Measurements from ENCODE around the gene TNIP1. TPM values are rescaled to one million over a fixed set of nuclear protein-coding genes. Genes with fewer than 3 reads are reported as not detected.

The TNIP1 gene
- total and polyA plus RNA-seq, 3 donors from 2014 or later: 43.5 to 58.3 (median 48.4) TPM

- Histone ChIP-seq H3K27me3 (no peaks in the 10 kb centered on the region), H3K4me1 (peaks cover 43% of the 10 kb centered on the region), H3K9me3 (no peaks in the 10 kb centered on the region), H3K36me3 (ENCODE audit: low read depth, missing control alignments) (no peaks in the 10 kb centered on the region), H3K27ac (no peak overlapping the region), H3K4me3 (no peak overlapping the region)
- no peak for DNase-seq
- TF ChIP-seq, protein P1, sequence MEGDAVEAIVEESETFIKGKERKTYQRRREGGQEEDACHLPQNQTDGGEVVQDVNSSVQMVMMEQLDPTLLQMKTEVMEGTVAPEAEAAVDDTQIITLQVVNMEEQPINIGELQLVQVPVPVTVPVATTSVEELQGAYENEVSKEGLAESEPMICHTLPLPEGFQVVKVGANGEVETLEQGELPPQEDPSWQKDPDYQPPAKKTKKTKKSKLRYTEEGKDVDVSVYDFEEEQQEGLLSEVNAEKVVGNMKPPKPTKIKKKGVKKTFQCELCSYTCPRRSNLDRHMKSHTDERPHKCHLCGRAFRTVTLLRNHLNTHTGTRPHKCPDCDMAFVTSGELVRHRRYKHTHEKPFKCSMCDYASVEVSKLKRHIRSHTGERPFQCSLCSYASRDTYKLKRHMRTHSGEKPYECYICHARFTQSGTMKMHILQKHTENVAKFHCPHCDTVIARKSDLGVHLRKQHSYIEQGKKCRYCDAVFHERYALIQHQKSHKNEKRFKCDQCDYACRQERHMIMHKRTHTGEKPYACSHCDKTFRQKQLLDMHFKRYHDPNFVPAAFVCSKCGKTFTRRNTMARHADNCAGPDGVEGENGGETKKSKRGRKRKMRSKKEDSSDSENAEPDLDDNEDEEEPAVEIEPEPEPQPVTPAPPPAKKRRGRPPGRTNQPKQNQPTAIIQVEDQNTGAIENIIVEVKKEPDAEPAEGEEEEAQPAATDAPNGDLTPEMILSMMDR (IDR thresholded peaks at IDR 0.05): no peak
- TF ChIP-seq POLR2A (IDR thresholded peaks at IDR 0.05): no peak
- WGBS, 2 donors: 77 to 82% methylated on average over 16 of the region's 16 CpGs
- intact Hi-C loops (cut with DNase I; ENCODE audit: low total_unique reads): no loop called here
Observed at GRCh38 chr5:151097820-151098767, 17.3 kb upstream of the TNIP1 start.

DNA sequence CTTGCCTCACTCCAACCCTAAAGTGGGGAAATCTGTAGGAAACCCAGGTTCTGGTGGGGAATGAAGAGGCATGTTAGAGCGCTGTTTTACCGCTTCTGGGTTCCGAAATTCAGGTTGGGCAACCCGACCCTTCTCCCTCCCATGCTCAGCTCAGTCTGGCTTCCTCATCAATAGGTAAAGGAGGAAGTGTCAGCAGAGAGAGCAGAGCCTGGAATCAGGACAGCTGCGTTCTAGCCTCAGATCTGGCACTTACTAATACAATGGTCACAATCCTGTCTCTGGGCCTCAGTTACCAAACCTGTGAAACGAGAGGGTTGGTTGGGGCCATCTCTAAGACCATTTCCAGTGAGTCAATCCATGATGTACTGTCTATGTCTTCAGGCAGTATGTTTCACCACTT lies 16.2 kb upstream of the TNIP1 start:
- Histone ChIP-seq H3K4me3 (no peak overlapping the region), H3K27me3 (no peaks in the 10 kb centered on the region), H3K27ac (no peak overlapping the region), H3K36me3 (ENCODE audit: low read depth, missing control alignments) (no peaks in the 10 kb centered on the region), H3K9me3 (no peaks in the 10 kb centered on the region), H3K4me1 (peaks cover 43% of the 10 kb centered on the region)
- intact Hi-C loops (cut with DNase I; ENCODE audit: low total_unique reads): no loop called here
- TF ChIP-seq POLR2A (IDR thresholded peaks at IDR 0.05): no peak
- TF ChIP-seq, protein P1 (IDR thresholded peaks at IDR 0.05): no peak
- WGBS, 2 donors: 85 to 86% methylated on average over 6 of the region's 6 CpGs
- DNase-seq: no peak

GRCh38 chr5:151096001-151096373 lies 15.2 kb upstream of the TNIP1 start:
- intact Hi-C loops (cut with DNase I; ENCODE audit: low total_unique reads): no loop called here
- no peaks in the 10 kb centered on the region for H3K9me3 ChIP-seq
- peaks cover 38% of the 10 kb centered on the region for H3K4me1 ChIP-seq
- peak overlapping the region; percentile 47 to 59 for H3K27ac ChIP-seq
- DNase-seq: peak; percentile 62
- TF ChIP-seq, protein P1 (IDR thresholded peaks at IDR 0.05): no peak
- TF ChIP-seq POLR2A (IDR thresholded peaks at IDR 0.05): no peak
- no peak overlapping the region for H3K4me3 ChIP-seq
- 32 to 48% methylated on average over 6 of the region's 6 CpGs for WGBS, 2 donors
- no peaks in the 10 kb centered on the region for H3K36me3 ChIP-seq (ENCODE audit: low read depth, missing control alignments)
- H3K27me3 ChIP-seq: no peaks in the 10 kb centered on the region

- H3K4me3 ChIP-seq: no peak overlapping the region
- TF ChIP-seq POLR2A (IDR thresholded peaks at IDR 0.05): no peak
- TF ChIP-seq, protein P1 (IDR thresholded peaks at IDR 0.05): no peak
- no peaks in the 10 kb centered on the region for H3K27me3 ChIP-seq
- intact Hi-C loops (cut with DNase I; ENCODE audit: low total_unique reads): no loop called here
- peak overlapping the region; percentile 47 to 59 for H3K27ac ChIP-seq
- DNase-seq: peak; percentile 64
- H3K9me3 ChIP-seq: no peaks in the 10 kb centered on the region
- H3K4me1 ChIP-seq: peaks cover 33% of the 10 kb centered on the region
- 34 to 39% methylated on average over 5 of the region's 5 CpGs for WGBS, 2 donors
- no peaks in the 10 kb centered on the region for H3K36me3 ChIP-seq (ENCODE audit: low read depth, missing control alignments)
Observed at GRCh38 chr5:151095341-151096000, 14.6 kb upstream of the TNIP1 start.

Data from testis (tissue), 3 donors.